RWPE2 (cell line): ENCODE data around the gene LIMCH1.

Experiments used
- ATAC-seq: fragments of 200-7000 bp; cut with Tn5 transposase; 3 replicates; pipeline ENCODE4 v1.9.1; 2021; ENCODE audit warnings: low read depth
- DNase-seq: peaks from one replicate; pipeline ENCODE4 v3.0.0-alpha.2; 2020; ENCODE audit warnings: low spot score
- H3K27ac ChIP-seq: fragments of 450-650 bp; 2 replicates; pipeline ENCODE4 v1.5.1; 2017; ENCODE audit warnings: mild to moderate bottlenecking; ENCODE audit not compliant: poor library complexity, severe bottlenecking
- H3K27me3 ChIP-seq: fragments of 250-450 bp; sonication (Bioruptor Pico); 2 replicates; pipeline ENCODE4 v1.5.1; 2021; ENCODE audit warnings: mild to moderate bottlenecking, moderate library complexity; ENCODE audit not compliant: insufficient read depth, poor library complexity, severe bottlenecking
- H3K36me3 ChIP-seq: fragments of 250-450 bp; sonication (Bioruptor Pico); 2 replicates; pipeline ENCODE4 v1.5.1; 2020; ENCODE audit warnings: low read depth, mild to moderate bottlenecking, moderate library complexity
- H3K4me1 ChIP-seq: fragments of 250-450 bp; sonication (Bioruptor Pico); 2 replicates; pipeline ENCODE4 v1.5.1; 2021; ENCODE audit warnings: mild to moderate bottlenecking, moderate library complexity; ENCODE audit not compliant: insufficient read depth, poor library complexity, severe bottlenecking
- H3K4me3 ChIP-seq: fragments of 250-450 bp; sonication (Bioruptor Pico); 2 replicates; pipeline ENCODE4 v1.5.1; 2021; ENCODE audit warnings: mild to moderate bottlenecking, moderate library complexity; ENCODE audit not compliant: severe bottlenecking
- H3K9me3 ChIP-seq: fragments of 250-450 bp; sonication (Bioruptor Pico); 2 replicates; pipeline ENCODE4 v1.5.1; 2021; ENCODE audit warnings: mild to moderate bottlenecking, moderate library complexity; ENCODE audit not compliant: severe bottlenecking
- TF ChIP-seq, protein P1 (sequence below): fragments of 450-650 bp; IDR thresholded peaks from one replicate; pipeline ENCODE4 v1.5.1; 2017; ENCODE audit warnings: mild to moderate bottlenecking, moderate library complexity; ENCODE audit not compliant: poor library complexity, severe bottlenecking

The LIMCH1 gene

GRCh38 chr4:41745292-41746024 is 207.5 kb downstream of the LIMCH1 start:
- TF ChIP-seq, protein P1, sequence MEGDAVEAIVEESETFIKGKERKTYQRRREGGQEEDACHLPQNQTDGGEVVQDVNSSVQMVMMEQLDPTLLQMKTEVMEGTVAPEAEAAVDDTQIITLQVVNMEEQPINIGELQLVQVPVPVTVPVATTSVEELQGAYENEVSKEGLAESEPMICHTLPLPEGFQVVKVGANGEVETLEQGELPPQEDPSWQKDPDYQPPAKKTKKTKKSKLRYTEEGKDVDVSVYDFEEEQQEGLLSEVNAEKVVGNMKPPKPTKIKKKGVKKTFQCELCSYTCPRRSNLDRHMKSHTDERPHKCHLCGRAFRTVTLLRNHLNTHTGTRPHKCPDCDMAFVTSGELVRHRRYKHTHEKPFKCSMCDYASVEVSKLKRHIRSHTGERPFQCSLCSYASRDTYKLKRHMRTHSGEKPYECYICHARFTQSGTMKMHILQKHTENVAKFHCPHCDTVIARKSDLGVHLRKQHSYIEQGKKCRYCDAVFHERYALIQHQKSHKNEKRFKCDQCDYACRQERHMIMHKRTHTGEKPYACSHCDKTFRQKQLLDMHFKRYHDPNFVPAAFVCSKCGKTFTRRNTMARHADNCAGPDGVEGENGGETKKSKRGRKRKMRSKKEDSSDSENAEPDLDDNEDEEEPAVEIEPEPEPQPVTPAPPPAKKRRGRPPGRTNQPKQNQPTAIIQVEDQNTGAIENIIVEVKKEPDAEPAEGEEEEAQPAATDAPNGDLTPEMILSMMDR: no peak
- H3K36me3 ChIP-seq: no peaks in the 10 kb centered on the region
- no peak for ATAC-seq
- no peaks in the 10 kb centered on the region for H3K4me1 ChIP-seq
- DNase-seq: no peak
- H3K4me3 ChIP-seq: no peak overlapping the region
- H3K27me3 ChIP-seq: peaks cover 75% of the 10 kb centered on the region
- no peak overlapping the region for H3K27ac ChIP-seq
- H3K9me3 ChIP-seq: no peaks in the 10 kb centered on the region

GRCh38 chr4:41746025-41746439 is 208.1 kb downstream of the LIMCH1 start:
- Histone ChIP-seq H3K27ac (no peak overlapping the region), H3K4me1 (no peaks in the 10 kb centered on the region), H3K4me3 (no peak overlapping the region), H3K9me3 (no peaks in the 10 kb centered on the region), H3K27me3 (peaks cover 80% of the 10 kb centered on the region), H3K36me3 (no peaks in the 10 kb centered on the region)
- ATAC-seq: no peak
- TF ChIP-seq, protein P1: no peak
- no peak for DNase-seq

- Histone ChIP-seq H3K27me3 (peaks cover 86% of the 10 kb centered on the region), H3K9me3 (no peaks in the 10 kb centered on the region), H3K36me3 (no peaks in the 10 kb centered on the region), H3K27ac (no peak overlapping the region), H3K4me3 (no peak overlapping the region), H3K4me1 (no peaks in the 10 kb centered on the region)
- ATAC-seq (no peak), DNase-seq (no peak)
- TF ChIP-seq, protein P1: no peak
Observed at GRCh38 chr4:41746440-41747229, 208.7 kb downstream of the LIMCH1 start.

DNA sequence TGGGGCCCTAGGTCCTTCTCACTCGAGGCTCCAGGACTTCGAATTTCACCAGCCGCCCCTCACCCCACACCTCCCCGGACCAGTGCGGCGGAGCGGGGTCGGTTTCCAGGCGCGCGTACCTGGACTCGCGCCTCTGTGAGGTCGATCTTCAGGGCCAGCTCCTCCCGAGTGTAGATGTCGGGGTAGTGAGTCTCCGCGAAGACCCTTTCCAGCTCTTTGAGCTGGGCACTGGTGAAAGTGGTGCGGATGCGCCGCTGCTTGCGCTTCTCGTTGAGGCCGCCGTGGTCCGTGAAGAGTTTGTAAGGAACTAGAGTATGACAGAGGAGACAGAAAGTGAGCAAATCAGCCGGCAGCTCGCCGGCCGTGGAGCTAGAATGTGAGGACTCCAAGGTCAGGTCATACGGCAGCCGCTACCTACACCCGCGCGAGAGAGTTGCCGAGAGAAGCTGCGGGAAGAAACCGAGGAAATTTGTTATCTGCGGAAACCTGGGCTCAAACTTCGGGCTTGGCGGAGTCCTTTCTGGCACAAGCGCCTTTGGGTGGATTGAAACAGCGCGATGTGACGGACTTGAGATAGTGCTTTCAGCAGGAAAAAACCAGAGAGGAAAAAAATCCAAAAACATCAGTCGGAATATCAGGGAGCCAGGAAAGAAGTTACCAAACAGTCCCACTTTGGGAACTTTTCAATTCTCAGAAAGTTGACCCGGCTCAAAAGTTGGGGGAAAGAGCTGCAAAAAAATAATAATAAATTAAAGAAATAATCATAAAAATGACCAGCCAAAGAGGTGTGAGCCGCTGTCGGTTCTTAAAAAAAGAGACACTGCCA is 209.5 kb downstream of the LIMCH1 start:
- Histone ChIP-seq H3K4me1 (no peaks in the 10 kb centered on the region), H3K4me3 (no peak overlapping the region), H3K27ac (no peak overlapping the region), H3K36me3 (no peaks in the 10 kb centered on the region), H3K9me3 (no peaks in the 10 kb centered on the region), H3K27me3 (peaks cover 94% of the 10 kb centered on the region)
- TF ChIP-seq, protein P1: no peak
- ATAC-seq: no peak
- DNase-seq: no peak
